ENCODE measurements around the gene SLC11A2. TPM values are rescaled to one million over a fixed set of nuclear protein-coding genes. Genes with fewer than 3 reads are reported as not detected.

The SLC11A2 gene
- total and polyA plus RNA-seq, 2 of the 13 experiments (the other 11 are each of a cell fraction or from before 2014, with no cell fraction given), result 71.7 to 77.0 TPM

DNA sequence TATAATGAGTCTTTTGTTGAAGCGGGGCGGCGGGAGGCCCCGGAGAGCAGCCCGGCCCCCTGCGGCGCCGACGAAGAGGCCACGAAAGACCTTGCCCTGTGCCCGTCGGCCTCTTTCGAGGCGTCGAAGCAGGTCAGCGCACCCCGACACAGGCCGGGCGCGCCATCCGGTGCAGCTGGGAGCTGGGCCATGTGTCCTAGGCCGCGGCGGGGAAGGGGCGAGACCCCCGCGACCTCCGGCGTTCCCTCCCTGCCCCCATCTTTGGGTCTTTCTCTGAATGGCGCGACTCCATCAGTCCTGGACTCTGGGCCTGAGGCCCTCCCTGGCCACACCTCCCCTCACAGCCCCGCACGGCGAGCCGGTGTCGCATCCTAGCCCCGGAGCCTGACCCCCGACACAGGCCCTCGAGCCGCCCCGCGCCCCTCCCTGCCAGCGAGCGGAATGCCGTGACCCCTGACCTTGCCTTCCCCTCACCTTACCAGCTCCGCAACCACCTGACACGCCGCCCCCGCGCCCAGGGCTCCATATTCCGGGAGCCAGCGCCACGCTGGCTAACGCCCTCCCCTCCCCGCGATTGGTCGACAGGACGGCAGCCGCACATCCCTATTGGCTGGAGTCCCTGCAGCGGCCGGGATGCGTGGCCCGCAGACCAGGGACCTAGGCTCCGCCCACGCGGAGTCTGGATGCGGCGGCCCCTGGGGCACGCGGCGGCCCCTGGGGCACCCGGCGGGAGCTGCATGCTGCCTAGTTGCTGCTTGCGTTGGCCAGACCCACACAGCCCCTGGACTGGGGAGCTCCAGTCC is at the start of gene SLC11A2 (continued):
- TF ChIP-seq, protein P1, sequence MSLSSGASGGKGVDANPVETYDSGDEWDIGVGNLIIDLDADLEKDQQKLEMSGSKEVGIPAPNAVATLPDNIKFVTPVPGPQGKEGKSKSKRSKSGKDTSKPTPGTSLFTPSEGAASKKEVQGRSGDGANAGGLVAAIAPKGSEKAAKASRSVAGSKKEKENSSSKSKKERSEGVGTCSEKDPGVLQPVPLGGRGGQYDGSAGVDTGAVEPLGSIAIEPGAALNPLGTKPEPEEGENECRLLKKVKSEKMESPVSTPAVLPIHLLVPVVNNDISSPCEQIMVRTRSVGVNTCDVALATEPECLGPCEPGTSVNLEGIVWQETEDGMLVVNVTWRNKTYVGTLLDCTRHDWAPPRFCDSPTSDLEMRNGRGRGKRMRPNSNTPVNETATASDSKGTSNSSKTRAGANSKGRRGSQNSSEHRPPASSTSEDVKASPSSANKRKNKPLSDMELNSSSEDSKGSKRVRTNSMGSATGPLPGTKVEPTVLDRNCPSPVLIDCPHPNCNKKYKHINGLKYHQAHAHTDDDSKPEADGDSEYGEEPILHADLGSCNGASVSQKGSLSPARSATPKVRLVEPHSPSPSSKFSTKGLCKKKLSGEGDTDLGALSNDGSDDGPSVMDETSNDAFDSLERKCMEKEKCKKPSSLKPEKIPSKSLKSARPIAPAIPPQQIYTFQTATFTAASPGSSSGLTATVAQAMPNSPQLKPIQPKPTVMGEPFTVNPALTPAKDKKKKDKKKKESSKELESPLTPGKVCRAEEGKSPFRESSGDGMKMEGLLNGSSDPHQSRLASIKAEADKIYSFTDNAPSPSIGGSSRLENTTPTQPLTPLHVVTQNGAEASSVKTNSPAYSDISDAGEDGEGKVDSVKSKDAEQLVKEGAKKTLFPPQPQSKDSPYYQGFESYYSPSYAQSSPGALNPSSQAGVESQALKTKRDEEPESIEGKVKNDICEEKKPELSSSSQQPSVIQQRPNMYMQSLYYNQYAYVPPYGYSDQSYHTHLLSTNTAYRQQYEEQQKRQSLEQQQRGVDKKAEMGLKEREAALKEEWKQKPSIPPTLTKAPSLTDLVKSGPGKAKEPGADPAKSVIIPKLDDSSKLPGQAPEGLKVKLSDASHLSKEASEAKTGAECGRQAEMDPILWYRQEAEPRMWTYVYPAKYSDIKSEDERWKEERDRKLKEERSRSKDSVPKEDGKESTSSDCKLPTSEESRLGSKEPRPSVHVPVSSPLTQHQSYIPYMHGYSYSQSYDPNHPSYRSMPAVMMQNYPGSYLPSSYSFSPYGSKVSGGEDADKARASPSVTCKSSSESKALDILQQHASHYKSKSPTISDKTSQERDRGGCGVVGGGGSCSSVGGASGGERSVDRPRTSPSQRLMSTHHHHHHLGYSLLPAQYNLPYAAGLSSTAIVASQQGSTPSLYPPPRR (CRISPR knock-in tag; IDR thresholded peaks at IDR 0.05; ENCODE audit: borderline replicate concordance), result peak; percentile 65; the same call in 1 of the 2 replicates
- peak; percentile 99 for TF ChIP-seq KDM5B (CRISPR knock-in tag; IDR thresholded peaks at IDR 0.05; ENCODE audit: borderline replicate concordance)
- TF ChIP-seq ZNF562 (CRISPR knock-in tag; IDR thresholded peaks at IDR 0.05; ENCODE audit: borderline replicate concordance), result 0 out of 2 replicates have a peak, but pooled peaks have one; percentile 19
- peak; percentile 51 for TF ChIP-seq AGO1 (IDR thresholded peaks at IDR 0.05; ENCODE audit: low read depth, low read length, poor library complexity, severe bottlenecking)
- TF ChIP-seq ZNF652 (CRISPR knock-in tag; IDR thresholded peaks at IDR 0.05; ENCODE audit: borderline replicate concordance, low read depth), result 0 out of 2 replicates have a peak, but pooled peaks have one; percentile 6
- TF ChIP-seq KLF16 (CRISPR knock-in tag; IDR thresholded peaks at IDR 0.05), result peak in 1 of 2 experiments; percentile 13; a peak in 2 of 4 replicates
- peak; percentile 37 for TF ChIP-seq RXRB (CRISPR knock-in tag; IDR thresholded peaks at IDR 0.05; ENCODE audit: borderline replicate concordance)
- no peak for TF ChIP-seq ZFP36L2 (CRISPR knock-in tag; IDR thresholded peaks at IDR 0.05)
- TF ChIP-seq TCF12 (IDR thresholded peaks at IDR 0.05), result no peak
- peak; percentile 85 for TF ChIP-seq TCF12 (CRISPR knock-in tag; IDR thresholded peaks at IDR 0.05)
- TF ChIP-seq FOXK1 (CRISPR knock-in tag; IDR thresholded peaks at IDR 0.05; ENCODE audit: borderline replicate concordance, low read depth), result peak; percentile 31; the same call in 1 of the 2 replicates
- TF ChIP-seq SNAI1 (CRISPR knock-in tag; IDR thresholded peaks at IDR 0.05; ENCODE audit: borderline replicate concordance), result peak; percentile 90
- peak; percentile 70; the same call in 1 of the 2 replicates for TF ChIP-seq KAT7 (CRISPR knock-in tag; IDR thresholded peaks at IDR 0.05; ENCODE audit: borderline replicate concordance)
- no peak for TF ChIP-seq RFXANK (CRISPR knock-in tag; IDR thresholded peaks at IDR 0.05)
- TF ChIP-seq ZBTB21 (CRISPR knock-in tag; IDR thresholded peaks at IDR 0.05), result no peak
- 0 out of 2 replicates have a peak, but pooled peaks have one; percentile 74 for TF ChIP-seq DNMT1 (CRISPR knock-in tag; IDR thresholded peaks at IDR 0.05)
- TF ChIP-seq CC2D1A (CRISPR knock-in tag; IDR thresholded peaks at IDR 0.05), result no peak
- peak; percentile 88; the same call in 1 of the 2 replicates for TF ChIP-seq ZNF20 (CRISPR knock-in tag; IDR thresholded peaks at IDR 0.05)

Measured in HepG2 (cell line).